Measurements from ENCODE around the gene MNAT1.

MNAT1 gene

DNA sequence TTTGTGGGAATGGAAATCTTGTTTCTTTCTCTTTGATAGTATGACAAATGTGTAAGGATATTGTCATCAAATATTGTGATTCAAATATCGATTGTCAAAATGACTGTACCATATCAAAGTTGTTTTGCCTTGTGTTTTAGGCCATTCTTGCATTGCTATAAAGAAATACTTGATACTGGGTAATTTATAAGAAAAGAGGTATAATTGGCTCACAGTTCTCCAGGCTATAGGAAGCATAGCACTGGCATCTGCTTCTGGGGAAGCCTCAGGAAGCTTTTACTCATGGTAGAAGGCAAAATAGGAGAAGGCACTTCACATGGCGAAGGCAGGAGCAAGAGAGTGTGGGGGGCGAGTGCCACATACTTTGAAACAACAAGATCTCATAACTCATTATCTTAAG is 238.5 kb downstream of the MNAT1 start:
- no peak for DNase-seq

DNA sequence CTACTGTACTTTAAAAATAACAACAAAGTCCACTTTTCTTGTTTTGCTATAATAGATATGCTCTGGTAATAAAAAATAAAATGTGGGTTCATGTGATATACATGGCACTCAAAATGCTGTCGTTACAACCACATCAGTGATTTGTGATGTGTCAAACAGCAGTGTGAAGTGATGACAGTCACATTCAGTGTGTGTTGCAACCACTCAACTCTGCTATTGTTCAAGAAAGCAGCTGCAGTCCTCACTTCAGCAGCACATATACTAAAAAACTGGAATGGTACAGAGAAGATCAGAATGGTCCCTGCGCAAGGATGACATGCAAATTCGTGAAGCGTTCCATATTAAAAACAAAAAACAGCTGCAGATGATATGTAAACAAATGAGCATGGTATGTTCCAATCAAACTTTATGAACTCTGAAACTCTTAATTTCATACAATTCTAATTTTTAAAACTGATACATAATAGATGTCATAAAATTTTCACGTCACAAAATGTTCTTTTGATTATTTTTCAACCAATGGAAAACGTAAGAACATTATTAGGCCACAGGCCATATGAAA is 239.6 kb downstream of the MNAT1 start:
- DNase-seq = no peak

DNA sequence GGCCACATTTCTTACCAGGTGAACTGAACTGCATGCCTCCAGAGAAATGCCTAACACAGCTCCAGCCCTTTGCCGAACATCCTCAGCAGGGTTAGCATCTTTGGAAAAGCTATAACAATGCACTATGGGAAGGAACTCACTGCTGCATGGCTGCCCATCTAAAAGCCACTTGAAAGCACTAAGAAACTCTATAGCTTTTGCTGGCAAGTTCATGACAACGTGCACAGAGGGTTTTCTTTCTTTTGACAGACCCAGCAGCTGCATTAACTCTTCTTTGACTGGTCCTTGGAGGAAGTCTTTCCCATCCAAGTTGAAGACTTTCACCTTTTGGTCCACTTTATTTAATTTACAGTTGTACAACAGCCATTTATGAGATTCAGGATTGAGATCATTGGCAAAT is 241.0 kb downstream of the MNAT1 start:
- DNase-seq = no peak

DNA sequence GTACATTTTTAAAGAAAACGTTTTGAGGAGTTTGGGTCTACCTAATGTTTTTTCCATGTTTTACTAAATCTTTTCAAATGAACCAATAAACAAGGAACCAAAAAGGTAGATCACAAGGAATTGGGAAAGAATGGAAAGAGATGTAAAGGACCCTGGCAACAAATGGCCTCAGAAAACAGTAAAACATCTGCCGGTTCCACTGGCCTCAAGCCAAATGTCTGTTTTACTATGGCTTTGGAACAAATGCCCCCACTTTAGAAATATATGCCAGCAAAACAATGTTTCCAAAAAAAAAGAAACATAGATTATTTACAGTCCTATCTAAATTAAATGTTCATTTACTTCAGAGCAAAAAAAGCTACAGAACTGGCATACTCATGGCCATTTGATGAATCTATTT is 243.3 kb downstream of the MNAT1 start:
- no peak for DNase-seq

DNA sequence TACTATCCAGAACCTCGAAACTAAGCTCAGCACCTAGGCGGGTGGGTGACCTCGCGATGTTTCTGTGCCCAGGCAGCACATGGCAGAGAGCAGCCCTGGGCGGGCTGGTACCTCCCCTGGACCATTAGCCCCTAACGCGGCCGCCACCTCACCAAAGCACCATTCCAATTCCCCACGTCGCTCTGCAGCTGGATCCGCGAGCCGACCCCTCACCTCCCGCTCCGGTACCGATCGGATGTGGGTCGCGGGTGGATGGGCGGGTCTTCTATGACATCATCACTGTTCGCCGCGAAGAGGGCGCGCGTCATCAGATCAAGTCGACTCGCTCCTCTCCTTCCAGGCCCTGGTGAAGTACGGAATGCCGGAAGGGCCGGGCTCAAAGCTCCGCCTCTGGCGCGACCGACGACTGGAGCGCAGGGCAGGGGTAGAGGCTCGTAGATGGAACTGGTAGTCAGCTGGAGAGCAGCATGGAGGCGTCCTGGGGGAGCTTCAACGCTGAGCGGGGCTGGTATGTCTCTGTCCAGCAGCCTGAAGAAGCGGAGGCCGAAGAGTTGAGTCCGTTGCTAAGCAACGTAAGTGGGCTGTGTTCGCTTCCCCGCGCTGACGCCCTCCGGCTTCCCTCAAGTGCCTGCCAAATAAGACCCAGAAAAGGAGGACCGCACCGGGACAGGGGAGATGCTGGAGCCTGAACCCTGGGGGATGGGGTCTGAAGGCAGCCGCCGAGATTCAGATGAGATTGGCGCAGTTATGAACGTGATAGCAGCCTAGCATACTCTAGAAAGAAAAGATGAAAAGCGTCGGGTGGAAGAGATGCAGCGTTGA is 246.5 kb downstream of the MNAT1 start, which contains the start of the genes SLC38A6 and TRMT5:
Gene SLC38A6 (plus strand): TSS at position 435 of the 822 bp plus-strand sequence. CDS start 33 bp downstream, at position 468.
Gene TRMT5 (minus strand): TSS at position 269 of the 822 bp plus-strand sequence. CDS start 106 bp downstream, at position 163.
- peak; percentile 93 for DNase-seq

DNA sequence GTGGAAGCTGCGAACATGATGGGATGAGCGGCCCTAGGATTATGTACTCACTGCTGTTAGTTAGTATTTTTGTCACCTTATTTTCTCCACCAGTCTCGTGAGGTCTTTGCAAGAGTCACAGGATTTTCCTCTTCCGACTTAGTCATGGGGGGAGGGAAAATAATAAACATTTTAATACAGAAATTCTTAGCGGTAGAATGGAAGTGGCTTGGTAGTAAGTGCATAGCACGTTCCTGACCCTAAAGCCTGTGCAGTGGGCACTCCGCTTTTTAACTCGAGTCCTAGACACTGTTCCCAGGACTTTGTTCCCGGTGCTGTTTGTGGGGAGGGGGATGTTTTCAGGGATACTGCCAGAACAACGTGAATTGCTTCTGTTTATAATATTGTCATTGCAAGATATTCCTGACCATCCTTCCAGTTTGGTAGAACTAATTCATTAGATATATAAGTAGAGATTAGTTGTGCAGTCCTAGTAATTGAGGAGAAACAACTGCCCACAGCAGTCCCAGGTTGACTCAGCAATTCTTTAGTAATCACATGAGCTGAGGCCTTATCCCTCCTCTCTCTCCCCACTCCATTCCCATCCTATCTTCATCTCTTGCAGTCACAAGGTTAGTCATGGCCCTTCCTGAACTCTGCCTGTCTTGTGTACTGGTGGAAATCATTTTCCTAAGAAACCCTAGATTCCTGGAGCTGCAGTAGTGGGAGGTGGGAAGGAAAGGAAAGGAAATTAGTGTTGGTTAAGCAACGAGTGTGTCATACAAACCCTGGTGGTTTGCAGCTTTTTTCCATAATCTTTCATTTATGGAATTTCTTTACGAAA is 247.3 kb downstream of the MNAT1 start:
- DNase-seq = no peak

DNA sequence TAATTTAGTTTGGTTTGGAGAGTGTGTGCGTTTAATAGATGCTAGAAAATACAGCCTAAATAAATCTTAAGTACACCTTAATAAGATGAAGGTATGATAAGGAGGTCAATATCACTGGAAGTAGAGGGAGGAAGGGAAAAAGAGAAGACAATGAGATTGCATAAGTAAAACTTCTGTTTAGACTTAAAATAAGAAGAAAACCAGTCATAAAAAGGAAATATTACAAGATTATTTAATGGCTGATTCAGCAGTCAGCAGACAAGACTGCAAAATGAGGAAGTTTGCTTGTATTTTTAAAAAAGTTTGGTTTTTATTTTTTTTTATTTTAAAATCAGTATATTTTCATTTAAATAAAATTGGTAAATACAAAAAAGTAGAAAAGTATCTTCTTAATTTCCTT is 249.6 kb downstream of the MNAT1 start:
- no peak for DNase-seq

DNA sequence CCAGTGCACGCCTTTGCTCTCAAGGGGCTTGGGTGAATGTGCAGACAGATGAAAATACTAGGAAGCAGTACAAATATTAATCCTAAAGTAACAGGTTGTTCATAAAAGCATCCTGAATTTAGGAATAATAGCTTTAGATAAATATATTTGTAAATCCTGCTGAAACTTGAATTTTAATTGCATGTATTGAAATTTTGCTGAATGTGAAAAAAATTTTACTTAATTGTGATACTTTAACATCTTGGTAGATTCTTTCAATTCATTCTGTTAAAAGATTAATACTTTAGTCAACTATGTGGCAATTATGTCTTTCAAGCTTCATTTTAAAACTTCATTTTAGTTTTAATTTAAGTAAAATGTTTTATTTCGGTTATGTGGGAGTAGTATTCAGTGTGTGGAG is 251.9 kb downstream of the MNAT1 start:
- no peak for DNase-seq

DNA sequence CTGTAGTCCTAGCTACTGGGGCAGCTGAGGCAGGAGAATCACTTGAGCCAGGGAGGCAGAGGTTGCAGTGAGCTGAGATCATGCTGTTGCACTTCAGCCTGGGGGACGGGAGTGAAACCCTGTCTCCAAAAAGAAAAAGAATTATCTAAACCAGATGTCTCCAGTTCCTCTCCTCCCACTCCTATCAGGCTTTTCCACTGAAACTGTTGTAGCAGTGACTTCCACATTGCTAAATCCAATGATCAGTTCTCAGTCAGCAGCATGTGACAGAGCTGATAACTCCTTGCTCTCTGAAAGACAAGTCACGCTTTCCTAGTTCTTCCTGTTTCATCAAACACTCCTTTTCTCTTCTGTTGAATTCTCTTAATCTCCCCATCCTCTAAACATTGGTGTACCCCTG is 255.0 kb downstream of the MNAT1 start:
- DNase-seq = no peak

DNA sequence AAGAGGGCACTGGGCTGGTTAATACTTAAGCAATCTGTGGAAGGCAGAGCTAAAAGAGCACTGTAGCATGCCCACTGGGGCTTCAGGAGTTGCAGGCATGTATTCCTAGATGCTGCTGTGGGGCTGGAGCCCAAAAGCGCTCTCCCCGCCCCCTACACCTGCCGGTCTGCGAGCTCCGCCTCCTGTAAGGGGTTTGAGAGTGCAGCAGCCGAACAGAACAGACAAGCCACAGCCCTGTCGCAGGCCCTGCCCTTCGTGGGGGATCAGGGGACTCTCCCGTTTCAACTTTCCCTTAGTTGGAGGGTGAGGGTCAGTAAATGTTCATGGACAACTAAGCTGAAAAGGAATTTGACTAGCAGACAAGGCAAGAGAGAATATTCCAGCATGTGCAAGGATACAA is 264.1 kb downstream of the MNAT1 start:
- DNase-seq = no peak

DNA sequence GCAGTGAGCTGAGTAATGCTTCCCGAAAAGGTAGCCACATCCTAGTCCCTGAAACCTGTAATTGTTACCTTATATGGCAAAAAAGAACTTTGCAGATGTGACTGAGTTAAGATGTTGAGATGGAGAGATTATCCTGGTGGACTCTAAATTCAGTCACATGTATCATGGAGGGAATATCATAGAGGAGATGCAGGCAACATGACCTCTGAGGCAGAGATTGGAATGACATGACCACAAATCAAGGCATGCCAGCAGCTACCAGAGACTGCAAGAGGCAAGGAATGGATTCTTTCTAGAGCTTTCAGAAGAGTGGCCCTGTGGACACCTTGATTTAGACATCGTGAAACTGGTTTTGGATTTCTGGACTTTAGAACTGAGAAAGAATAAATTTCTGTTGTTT is 265.0 kb downstream of the MNAT1 start:
- DNase-seq = no peak

DNA sequence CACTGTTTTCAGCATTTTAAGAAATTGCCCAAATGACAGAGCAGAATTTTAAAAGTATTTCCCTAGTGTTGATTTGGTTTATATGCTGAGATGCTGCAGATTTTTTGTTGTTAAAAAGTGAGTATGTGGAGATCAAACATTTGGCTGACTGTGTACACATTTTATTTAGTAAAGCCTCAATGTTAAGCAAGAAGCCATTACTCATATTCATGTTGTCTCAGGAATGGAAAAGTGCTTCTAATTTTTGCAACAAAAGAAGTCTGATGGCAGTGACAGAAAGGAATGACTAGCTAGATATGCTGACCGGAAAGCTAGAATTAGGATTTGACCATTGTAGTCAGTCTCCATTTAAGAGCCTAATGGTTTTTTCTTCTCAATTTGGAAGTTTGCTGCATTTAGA is 269.0 kb downstream of the MNAT1 start:
- no peak for DNase-seq

DNA sequence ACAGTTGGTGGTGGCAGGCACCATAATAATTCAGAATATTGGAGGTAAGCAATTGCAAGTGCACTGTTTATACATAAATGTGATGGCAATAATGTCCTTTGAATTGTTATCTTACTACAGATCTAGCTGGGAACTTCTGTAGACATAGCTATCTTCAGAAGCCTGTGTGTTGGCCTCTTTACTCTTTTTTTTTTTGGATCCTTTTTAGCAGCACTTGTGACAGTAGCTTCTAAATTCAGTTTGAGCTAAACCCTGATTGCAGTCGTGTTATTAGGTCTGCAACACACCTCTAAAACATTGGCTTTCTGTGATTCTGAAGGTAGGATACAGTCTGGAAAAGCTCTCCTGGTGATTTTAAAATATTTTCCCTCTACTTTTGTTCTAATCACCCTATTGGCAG is 285.0 kb downstream of the MNAT1 start:
- DNase-seq = no peak

All from stimulated activated CD4-positive, alpha-beta T cell treated with anti-CD3 and anti-CD28 coated beads, Interleukin-15, amount 100 ng/mL, for 24 hours (primary cell).